Fibroblast of pulmonary artery (primary cell): ENCODE measurements around the gene MBP.
A peak's percentile ranks its signal among the peaks of the same experiment; 100 is the strongest.

Experiments
- DNase-seq: peaks from one replicate; pipeline ENCODE4 v3.0.0-alpha.2; 2010; ENCODE audit warnings: low read depth
- H3K4me3 ChIP-seq: replicated peaks from 2 replicates; pipeline ENCODE4 v1.5.1; 2011; ENCODE audit warnings: low read depth, mild to moderate bottlenecking, control low read depth, low read length, moderate library complexity
- CTCF ChIP-seq: IDR thresholded peaks from 2 replicates; pipeline ENCODE4 v1.5.1; 2011; ENCODE audit warnings: mild to moderate bottlenecking, control low read depth, low read length, inconsistent platforms; ENCODE audit errors: missing control alignments

Gene MBP

DNA sequence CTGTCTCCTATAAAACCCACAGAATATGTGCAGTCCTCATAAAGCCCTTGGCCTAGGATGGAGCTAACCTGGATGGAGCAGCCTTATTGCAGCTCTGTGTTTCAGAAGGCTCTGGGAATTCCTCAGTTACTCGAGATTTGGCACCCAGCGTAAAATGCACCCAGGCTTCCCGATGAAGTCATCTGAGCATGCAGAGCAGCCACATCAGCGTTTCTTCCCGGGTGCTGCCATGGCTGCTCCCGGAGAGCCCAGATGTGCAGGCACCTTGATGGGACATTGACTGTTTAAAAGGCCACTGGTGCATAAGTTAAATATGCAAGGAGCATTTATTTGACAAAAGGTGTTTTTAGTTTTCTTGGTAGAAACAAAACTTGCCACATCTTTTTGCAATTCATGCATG, 115.2 kb downstream of the MBP start:
- no peak for TF ChIP-seq CTCF
- H3K4me3 ChIP-seq: no peak overlapping the region
- no peak for DNase-seq

- DNase-seq: no peak
- no peak for TF ChIP-seq CTCF
- no peak overlapping the region for H3K4me3 ChIP-seq
Measured at GRCh38 chr18:77016936-77017335, 115.6 kb downstream of the MBP start.

DNA sequence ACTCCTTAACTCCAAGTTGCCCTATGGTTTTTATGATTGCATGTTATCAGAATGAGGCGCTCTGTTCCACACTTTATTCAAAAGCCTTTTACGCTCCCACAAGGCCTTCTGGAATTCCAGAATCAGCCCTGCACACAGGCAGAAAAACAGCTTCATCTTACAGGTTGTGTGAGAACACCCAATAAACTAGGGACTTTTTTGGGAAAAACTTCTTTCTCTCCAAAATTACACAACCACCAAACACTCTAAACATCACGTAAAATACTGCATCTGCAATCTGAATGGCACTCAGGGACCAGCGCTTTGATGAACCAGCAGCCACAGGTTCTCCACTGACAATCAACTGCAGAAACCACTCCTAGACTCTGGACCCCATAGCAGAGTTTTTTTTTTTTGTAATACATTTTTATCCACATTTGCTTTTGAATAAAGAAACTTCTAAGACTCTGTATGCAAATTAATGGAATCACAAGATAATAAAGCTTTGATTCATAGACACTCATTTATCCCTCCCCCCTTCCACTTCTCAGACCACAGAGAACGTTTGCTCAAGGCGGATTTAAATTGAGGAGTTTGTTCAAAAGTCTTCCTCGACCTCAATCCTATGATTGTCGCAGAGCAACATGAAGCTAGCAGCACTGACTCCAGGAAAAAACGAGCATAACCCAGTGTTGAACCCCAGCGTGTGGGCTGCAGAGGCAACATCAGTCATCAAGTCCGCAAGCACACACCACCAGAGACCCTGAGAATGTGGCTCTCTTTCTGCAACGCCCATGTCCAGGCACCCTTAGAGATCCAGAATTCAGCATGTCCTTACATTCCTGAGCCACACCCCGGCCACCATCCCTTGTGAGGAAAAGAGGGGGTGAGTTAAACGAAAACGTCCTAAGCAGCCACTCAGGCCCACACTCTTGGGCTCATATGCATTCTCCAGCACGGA, 116.5 kb downstream of the MBP start:
- no peak overlapping the region for H3K4me3 ChIP-seq
- TF ChIP-seq CTCF: no peak
- no peak for DNase-seq

DNA sequence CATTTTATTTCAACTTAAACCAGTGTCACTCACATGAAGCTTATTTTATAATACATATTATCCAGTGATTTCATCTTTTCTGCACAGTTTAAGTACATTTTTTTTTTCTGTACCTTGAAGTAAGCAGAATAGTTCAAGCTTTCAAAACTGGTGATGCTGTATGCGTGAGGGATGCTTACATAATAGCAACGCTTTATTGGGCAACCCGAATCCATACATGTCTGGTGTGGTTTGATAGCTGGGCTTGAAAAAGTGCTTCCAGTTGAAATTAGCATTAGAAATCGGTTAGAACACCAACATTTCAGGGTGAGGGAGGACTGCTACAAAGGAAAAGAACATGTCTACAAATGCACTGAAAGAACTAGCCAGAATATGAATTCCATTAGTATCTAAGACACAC, 117.4 kb downstream of the MBP start:
- TF ChIP-seq CTCF: no peak
- no peak overlapping the region for H3K4me3 ChIP-seq
- DNase-seq: no peak

DNA sequence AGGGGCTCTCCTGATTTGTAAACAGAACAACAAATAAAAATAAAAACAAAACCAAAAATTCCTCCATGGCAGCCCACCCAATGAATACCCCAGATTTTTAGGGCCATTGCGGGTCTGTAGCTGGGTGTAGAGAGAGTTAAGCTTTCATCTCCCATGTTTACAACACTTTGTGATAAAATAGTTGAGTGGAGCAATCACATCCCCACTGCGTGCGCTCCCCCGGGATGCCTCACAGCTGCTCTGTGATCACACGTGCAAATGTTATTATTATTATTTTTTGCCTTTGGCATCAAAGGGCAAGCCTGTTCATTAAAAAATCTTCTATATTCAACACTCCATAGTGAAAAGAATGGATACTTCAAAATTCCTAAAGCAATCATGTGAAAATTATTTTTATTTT, 118.0 kb downstream of the MBP start:
- no peak overlapping the region for H3K4me3 ChIP-seq
- DNase-seq: peak; percentile 8

GRCh38 chr18:77013811-77014521, 118.6 kb downstream of the MBP start:
- H3K4me3 ChIP-seq: no peak overlapping the region
- no peak for TF ChIP-seq CTCF
- DNase-seq: no peak

More for the DNA sequence above, 118.0 kb downstream of the MBP start:
- TF ChIP-seq CTCF: no peak
